HS-27A (cell line): ENCODE results near the gene IL6ST.
"Not testable (repeated sequence)": the region's sequence is repeated elsewhere in the genome, so short reads cannot be mapped to it uniquely, and the experiment has no call there.

Experiments
- DNase-seq: peaks from one replicate; pipeline ENCODE4 v3.0.0-alpha.2; 2012; ENCODE audit warnings: low read depth, missing footprints

Gene IL6ST

GRCh38 chr5:55965525-55965924, 29.2 kb downstream of the IL6ST start:
- DNase-seq = no peak

GRCh38 chr5:55960779-55961178, 34.0 kb downstream of the IL6ST start:
- DNase-seq = no peak

DNA sequence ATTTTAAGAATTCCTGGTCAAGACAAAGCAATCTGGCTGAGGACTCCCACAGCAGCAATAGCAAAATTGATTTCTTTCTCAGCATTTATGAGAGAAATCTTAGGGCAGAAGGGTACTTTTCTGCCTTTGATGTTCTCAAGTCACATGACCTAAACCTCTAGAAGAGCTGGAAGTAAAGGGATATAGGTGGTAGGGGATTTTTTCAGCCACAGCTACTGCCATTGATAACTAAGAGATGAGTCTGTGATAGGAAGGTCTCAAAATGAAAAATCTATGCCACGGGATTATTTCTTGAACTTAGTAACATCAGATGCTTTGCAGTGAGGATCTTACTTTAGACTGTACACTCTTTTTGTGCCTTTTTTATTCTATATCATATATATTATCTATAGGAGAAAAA, 35.6 kb downstream of the IL6ST start:
- DNase-seq = no peak

DNA sequence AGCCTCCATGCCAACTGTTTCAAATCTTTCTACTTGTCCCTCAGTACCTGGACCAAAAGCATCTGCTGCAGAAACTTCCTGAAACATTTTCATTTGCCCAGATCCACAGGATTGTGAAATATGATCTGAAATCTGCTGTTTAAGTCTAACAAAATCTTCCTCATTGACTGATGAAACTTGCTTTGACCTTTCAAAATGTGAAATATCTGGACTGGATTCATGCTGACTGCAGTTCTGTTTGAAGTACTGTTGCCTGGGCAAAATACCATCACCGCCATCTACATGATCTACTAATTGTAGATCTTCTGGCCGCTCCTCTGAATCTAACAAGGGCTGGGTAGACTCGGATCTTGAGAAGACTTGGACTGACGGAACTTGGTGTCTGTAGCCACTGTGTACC, 53.6 kb downstream of the IL6ST start:
- not testable (repeated sequence) for DNase-seq

GRCh38 chr5:55937598-55937997, 57.2 kb downstream of the IL6ST start:
- DNase-seq = not testable (repeated sequence)

DNA sequence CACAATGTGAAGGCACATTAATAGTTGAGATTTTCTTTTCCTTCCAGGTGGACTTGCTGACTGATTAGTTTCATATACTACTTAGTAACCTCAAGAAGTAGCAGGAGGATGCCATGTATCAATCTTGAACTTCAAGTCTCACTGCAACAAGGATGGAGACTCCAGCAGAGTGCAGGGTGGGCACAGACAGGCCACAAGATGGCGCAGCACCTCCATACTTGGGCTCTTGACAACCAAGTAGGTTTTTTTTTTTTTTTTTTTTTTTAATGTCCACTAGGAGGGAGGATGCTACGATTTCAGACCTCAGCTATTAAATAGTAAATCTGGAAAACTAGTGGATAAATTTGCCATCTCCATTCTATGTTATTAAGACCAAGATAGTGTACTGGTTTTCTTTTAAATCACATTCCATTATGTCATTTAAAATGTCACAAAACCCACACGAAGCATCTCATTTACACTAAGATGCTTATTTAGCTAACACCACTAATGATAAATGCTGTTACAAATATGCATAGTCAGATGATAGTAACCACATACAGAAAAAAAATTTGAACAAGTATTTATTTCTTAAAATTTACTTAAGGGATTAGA, 58.6 kb downstream of the IL6ST start:
- peak; percentile 35 for DNase-seq

- no peak for DNase-seq
Measured at GRCh38 chr5:55935371-55935770, 59.4 kb downstream of the IL6ST start.

GRCh38 chr5:55934720-55935119, 60.0 kb downstream of the IL6ST start:
- DNase-seq = no peak

- DNase-seq = no peak
Measured at GRCh38 chr5:55934115-55934613, 60.6 kb downstream of the IL6ST start.

DNA sequence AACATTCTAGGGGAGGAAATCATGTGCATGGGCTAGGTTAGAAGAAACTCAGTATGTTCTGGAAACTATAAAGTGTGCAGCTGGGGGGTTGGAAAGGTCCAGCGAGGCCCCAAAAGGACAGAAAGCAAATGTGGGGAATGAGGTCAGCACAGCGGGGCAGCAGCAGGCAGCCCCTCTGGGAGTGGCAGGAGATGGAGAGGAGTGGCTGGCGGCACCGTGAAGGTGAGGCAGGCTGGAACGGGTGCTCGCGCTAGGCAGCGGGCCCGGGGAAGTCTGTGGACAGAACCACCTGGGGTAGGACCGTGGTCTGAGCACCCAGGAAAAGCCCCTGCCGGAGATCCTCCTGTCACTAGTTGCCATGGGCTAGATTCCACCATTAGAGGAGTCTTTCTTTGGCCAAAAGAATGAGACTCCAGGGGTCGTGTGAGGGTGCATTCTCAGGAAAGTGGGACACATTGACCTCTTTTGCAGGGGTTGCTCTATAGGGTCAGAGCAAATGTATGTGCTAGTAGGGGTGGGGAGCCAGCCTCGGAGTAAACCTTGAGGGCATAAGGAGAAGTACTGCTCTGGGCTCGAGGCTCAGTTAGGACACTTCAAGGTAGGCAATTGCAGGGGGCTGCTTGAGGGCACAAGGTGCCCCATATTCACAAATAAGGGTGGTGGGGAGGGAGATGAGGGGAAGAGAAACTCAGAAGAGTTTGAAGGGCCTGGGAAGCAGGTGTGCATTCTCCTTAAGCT, 61.2 kb downstream of the IL6ST start:
- DNase-seq = no peak

- DNase-seq = no peak
Measured at GRCh38 chr5:55932700-55933099, 62.1 kb downstream of the IL6ST start.

DNA sequence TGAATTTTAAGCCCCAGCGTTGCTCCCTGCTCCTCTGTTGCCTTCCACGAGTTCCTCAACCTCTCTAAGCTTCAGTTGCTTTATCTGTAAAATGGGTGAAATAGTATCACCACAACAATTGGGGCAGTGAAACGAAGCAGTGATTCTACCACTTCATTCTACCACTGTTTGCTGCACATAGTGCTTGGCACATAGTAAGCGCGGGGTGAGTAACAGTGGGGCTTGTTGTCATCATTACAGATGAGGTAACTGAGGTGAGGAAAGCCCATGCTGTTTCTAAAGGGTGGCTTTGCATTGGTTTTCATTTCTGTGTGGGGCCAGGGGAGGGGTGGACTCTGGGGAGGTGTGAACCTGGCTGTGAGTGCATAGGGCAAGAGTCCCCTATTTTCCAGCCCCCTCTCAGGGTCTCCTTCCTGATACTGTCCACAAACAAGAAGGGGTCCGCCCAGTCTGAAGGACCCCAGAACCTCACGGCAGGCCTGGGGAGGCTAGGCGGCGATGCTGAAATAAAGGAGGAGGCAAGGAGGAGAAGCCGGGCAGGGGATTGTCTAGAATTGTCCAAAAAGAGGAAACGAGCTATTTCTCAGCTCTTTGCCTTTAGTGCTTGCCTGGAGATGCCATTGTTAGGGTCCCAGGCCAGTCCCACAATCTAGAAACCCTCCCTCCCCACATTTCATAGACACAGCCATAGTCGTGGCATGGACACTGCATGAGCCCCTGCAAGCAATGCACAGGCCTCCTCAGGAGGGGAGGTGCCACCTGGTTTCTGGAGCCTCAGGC, 65.6 kb downstream of the IL6ST start:
- no peak for DNase-seq

GRCh38 chr5:55927861-55928655, 66.7 kb downstream of the IL6ST start:
- no peak for DNase-seq

DNA sequence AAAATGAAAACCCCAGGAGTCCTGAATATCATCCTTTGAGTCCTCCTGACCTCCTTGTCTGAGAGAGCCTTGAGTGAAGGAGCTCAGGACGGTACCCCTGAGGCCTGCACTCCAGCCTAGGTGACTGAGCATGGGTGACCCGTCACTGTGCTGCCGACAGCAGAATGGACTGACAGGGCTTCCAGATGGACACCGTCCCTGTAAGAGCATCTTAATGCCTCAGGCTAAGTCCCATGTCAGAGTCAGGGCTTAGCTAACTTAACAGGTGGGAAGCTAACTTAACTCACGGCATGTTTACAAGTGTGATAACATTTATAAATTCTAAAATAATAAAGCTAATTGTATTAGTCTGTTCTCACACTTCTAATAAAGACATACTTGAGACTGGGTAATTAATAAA, 68.3 kb downstream of the IL6ST start:
- DNase-seq = no peak

GRCh38 chr5:55925712-55926111, 69.1 kb downstream of the IL6ST start:
- no peak for DNase-seq

DNA sequence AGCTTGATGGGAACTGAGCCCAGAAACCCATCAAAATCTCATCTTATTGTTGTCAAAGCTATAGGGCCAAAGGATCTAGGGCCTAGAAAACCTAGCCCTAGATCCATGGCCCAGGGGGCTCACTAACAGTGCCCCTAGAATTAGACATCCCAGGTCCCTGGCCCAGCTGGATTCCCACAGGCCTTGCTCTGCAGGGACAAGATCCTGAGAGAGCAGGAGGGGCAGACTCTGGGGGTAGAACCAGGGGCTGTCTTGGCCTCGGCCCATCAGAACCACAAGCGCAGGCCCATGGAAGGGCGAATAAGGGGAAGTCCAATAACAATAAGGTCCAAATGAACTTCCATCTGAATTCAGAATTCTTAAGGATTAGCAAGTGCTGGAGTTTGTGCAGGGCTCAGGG, 69.6 kb downstream of the IL6ST start:
- DNase-seq = no peak

DNA sequence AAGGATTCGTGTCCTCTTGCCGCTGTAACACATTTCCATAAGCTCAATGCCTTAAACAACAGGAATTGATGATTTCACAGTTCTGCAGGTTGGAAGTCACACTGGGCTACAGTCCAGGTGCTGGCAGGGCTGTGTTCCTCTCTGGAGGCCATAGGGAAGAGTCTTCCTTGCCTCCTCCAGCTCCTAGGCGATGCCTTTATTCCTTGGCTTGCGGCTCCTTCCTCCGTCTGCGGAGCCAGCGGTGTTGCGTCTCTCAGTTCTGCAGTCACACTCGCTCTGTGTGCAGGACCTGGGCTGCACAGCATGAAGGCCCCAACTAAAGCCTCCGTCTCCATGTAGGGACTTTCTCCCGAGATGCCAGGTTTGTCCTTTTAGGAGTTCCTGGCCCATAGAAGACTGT, 70.0 kb downstream of the IL6ST start:
- DNase-seq = no peak

DNA sequence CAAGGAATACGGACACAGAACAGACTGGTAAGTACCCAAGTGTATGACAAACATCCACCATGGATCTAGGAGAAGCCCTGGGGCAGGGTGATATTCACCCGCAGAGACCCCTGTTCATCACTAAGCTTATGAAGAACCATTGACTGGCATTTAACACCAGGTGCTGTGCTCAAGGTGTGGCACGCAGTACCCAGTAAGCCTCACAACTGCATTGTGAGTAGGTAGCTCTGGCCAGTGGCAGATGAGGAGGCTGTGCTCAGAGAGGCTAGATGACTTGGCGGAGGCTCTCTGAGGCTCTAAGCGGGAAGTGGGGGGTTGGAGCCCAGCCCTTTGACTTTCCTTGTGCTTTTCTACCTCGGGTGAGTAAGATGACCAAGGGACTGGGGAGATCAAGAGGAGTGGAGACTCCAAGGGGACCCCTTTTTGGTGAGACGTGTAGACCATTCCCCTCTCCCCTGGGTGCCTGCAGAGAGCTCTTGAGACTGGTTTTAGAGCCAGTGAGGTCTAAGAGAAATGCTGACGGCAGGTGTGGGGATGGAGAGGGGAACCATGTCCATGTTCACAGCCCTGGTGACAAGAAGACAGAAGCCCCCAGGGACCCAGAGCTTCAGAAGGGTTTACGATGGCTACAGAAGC, 70.8 kb downstream of the IL6ST start:
- DNase-seq = no peak

DNA sequence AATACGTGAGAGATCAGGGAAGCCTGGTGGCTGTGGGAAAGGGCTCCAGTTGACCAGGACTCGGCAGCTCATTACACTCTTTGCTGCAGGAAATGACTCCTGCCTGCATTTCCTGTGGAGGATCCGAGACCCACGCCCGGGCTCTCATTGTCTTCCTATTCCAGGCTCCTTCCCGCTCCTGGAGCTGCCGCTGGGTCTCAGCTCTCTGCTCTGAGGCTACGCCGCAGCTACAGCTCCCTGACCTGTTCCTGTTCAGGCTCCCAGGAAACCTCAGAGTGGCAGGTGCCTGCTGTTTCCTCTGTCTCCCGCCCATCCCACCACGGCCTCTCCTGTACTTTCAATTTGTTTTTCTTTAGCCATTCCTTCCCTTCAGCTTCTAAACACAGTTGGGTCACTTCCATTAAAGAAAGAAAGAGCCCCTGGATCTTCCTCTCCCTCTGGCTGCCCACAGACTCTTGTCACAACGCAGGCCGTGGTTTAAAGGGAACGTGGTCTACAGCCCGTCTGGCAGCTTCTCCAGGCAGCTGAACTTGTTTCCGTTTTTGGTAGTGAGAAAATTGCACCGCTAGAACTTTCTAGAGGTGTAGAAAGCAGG, 71.5 kb downstream of the IL6ST start:
- no peak for DNase-seq

- no peak for DNase-seq
Measured at GRCh38 chr5:55921617-55922016, 73.1 kb downstream of the IL6ST start.

DNA sequence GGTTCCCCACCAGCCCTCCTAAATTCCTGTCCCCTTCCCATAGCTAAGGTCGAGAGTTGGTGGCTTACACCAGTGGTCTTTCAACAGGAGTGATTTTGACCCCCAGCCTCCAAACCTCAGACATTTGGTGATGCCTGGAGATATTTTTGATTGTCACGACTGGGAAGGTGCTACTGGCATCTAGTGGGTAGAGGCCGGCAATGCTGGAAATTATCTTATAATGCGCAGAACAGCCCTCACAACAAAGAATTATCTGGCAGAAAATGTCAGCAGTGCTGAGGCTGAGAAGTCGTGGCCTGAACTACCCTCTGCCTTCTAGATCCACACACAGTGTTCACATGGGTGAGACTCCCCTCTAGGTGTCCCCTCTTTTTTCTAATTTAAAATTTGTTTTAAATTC, 74.0 kb downstream of the IL6ST start:
- DNase-seq = no peak
